Endothelial cell of umbilical vein (primary cell): ENCODE data around the gene TNP1.

Experiments
- EZH2 ChIP-seq: IDR thresholded peaks from 2 replicates; pipeline ENCODE4 v1.6.1; 2012; ENCODE audit warnings: borderline replicate concordance, low read depth, mild to moderate bottlenecking, moderate library complexity, low read length, inconsistent platforms; ENCODE audit not compliant: severe bottlenecking
- FOS ChIP-seq: IDR thresholded peaks from 2 replicates; pipeline ENCODE4 v1.6.1; 2011; ENCODE audit warnings: mild to moderate bottlenecking, low read length, moderate library complexity, borderline replicate concordance; ENCODE audit not compliant: insufficient read depth
- GATA2 ChIP-seq: IDR thresholded peaks from 2 replicates; pipeline ENCODE4 v1.7.0; 2011; ENCODE audit warnings: low read depth, mild to moderate bottlenecking, moderate library complexity, mixed read lengths, low read length; ENCODE audit not compliant: insufficient read length, insufficient read depth
- JUN ChIP-seq: IDR thresholded peaks from 2 replicates; pipeline ENCODE4 v1.6.1; 2011; ENCODE audit warnings: borderline replicate concordance, low read depth; ENCODE audit not compliant: insufficient read length, insufficient read depth
- MYC ChIP-seq: IDR thresholded peaks from one replicate; pipeline ENCODE4 v1.6.1; 2011; ENCODE audit warnings: mild to moderate bottlenecking, low read depth, low read length
- POLR2A ChIP-seq: IDR thresholded peaks from 2 replicates; pipeline ENCODE4 v1.6.1; 2012; ENCODE audit warnings: low read depth, mild to moderate bottlenecking, control low read depth, low read length
- POLR2AphosphoS5 ChIP-seq: IDR thresholded peaks from 2 replicates; pipeline ENCODE4 v1.6.1; 2012; ENCODE audit warnings: low read depth, mild to moderate bottlenecking, control low read depth, low read length, moderate library complexity; ENCODE audit not compliant: insufficient read depth
- TF ChIP-seq, protein P1 (sequence below), 2 donors: IDR thresholded peaks; 1 replicate in 1 of 2; 2 replicates in 1 of 2; pipeline ENCODE4 v1.5.1; 2011; ENCODE audit warnings: low read length in 2 of 2, mild to moderate bottlenecking in 2 of 2, moderate library complexity in 2 of 2, control low read depth in 1 of 2, inconsistent platforms in 1 of 2, low read depth in 1 of 2; ENCODE audit not compliant: insufficient read depth in 1 of 2; ENCODE audit errors: extremely low read depth in 1 of 2
- TF ChIP-seq, protein P2 (sequence below): IDR thresholded peaks from 2 replicates; pipeline ENCODE4 v1.6.1; 2011; ENCODE audit not compliant: insufficient read depth, insufficient read length

DNA sequence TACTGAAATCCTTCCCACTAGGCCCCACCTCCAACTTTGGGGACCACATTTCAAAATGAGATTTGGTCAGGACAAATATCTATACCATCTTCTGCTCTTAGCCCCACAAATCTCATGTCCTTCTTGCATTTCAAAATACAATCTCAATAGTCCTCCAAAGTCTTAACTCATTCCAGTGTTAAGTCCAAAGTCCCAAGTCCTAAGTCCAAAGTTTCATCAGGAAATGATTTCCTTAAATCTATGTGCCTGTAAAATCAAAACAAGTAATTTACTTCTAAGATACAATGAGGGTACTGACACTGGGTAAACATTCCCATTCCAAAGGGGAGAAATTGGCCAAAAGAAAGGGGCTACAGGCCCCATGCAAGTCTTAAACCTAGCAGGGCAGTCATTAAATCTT is 40.5 kb upstream of the TNP1 start:
- TF ChIP-seq, protein P1, sequence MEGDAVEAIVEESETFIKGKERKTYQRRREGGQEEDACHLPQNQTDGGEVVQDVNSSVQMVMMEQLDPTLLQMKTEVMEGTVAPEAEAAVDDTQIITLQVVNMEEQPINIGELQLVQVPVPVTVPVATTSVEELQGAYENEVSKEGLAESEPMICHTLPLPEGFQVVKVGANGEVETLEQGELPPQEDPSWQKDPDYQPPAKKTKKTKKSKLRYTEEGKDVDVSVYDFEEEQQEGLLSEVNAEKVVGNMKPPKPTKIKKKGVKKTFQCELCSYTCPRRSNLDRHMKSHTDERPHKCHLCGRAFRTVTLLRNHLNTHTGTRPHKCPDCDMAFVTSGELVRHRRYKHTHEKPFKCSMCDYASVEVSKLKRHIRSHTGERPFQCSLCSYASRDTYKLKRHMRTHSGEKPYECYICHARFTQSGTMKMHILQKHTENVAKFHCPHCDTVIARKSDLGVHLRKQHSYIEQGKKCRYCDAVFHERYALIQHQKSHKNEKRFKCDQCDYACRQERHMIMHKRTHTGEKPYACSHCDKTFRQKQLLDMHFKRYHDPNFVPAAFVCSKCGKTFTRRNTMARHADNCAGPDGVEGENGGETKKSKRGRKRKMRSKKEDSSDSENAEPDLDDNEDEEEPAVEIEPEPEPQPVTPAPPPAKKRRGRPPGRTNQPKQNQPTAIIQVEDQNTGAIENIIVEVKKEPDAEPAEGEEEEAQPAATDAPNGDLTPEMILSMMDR (IDR thresholded peaks at IDR 0.05; ENCODE audit: extremely low read depth in 1 of 2, insufficient read depth in 1 of 2, low read depth in 1 of 2, low read length in 2 of 2): no peak
- TF ChIP-seq EZH2 (no peak), POLR2A (no peak), POLR2AphosphoS5 (no peak), JUN (no peak), GATA2 (no peak), MYC (no peak), FOS (no peak)
- TF ChIP-seq, protein P2, sequence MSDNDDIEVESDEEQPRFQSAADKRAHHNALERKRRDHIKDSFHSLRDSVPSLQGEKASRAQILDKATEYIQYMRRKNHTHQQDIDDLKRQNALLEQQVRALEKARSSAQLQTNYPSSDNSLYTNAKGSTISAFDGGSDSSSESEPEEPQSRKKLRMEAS: no peak
